H1 (cell line): Measurements from ENCODE around the gene GPX4. TPM values are rescaled to one million over a fixed set of nuclear protein-coding genes. Genes with fewer than 3 reads are reported as not detected.

Experiments
- CTCF ChIA-PET: fragments of 300-600 bp; sonication (Branson Sonifier 250); formaldehyde crosslinking; loops from one replicate; lab custom pipeline; 2021; ENCODE audit not compliant: partially characterized antibody; lab: Charles Lee
- POLR2A ChIA-PET: fragments of 300-600 bp; sonication (Branson Sonifier 250); formaldehyde crosslinking; loops from one replicate; lab custom pipeline; 2021; ENCODE audit warnings: inconsistent platforms; ENCODE audit not compliant: partially characterized antibody; lab: Charles Lee
- DNase-seq, 2 experiments: peaks; one replicate each; pipeline versions ENCODE4 v3.0.0 to v3.0.0-alpha.2; 2010 to 2022; ENCODE audit warnings: low spot score in 2 of 2, low read depth in 1 of 2, mixed read lengths in 1 of 2
- FAIRE-seq: peaks from 2 replicates; lab custom pipeline; 2011; peaks lifted over from hg19 to GRCh38; lab: Jason Lieb, UNC
- H2AFZ ChIP-seq: 2 replicates; pipeline ENCODE4 v1.8.1; 2012; ENCODE audit warnings: low read length, inconsistent platforms
- H2AK5ac ChIP-seq: 2 replicates; pipeline ENCODE4 v1.6.1; 2013; ENCODE audit warnings: low read depth, low read length
- H2BK120ac ChIP-seq: replicated peaks from 2 replicates; pipeline ENCODE3; 2013; ENCODE audit warnings: low read depth, low read length, inconsistent platforms
- H2BK12ac ChIP-seq: 2 replicates; pipeline ENCODE4 v1.6.1; 2013; ENCODE audit warnings: low read depth, low read length
- H2BK15ac ChIP-seq: 2 replicates; pipeline ENCODE4 v1.6.1; 2013; ENCODE audit warnings: low read length
- H2BK20ac ChIP-seq: 2 replicates; pipeline ENCODE4 v1.6.1; 2013; ENCODE audit warnings: low read length
- H2BK5ac ChIP-seq: 2 replicates; pipeline ENCODE4 v1.6.1; 2013; ENCODE audit warnings: low read depth, low read length
- H3K14ac ChIP-seq: 2 replicates; pipeline ENCODE4 v1.6.1; 2013; ENCODE audit warnings: inconsistent platforms; ENCODE audit not compliant: insufficient read length
- H3K18ac ChIP-seq: 2 replicates; pipeline ENCODE4 v1.6.1; 2013; ENCODE audit warnings: low read length; ENCODE audit errors: extremely low read depth
- H3K23ac ChIP-seq: 2 replicates; pipeline ENCODE4 v1.6.1; 2013; ENCODE audit warnings: inconsistent platforms; ENCODE audit not compliant: insufficient read length
- H3K23me2 ChIP-seq: 2 replicates; pipeline ENCODE4 v1.6.1; 2013; ENCODE audit warnings: low read depth, low read length
- H3K27ac ChIP-seq: 2 replicates; pipeline ENCODE4 v1.6.1; 2011; ENCODE audit warnings: low read depth, low read length, inconsistent platforms
- H3K27me3 ChIP-seq, 4 experiments: replicated peaks in 1 of 4; 1 replicate in 1 of 4; 2 replicates in 3 of 4; pipeline versions ENCODE4 v1.6.1 to v1.8.1; 2011 to 2013; ENCODE audit warnings: low read length in 3 of 4, mild to moderate bottlenecking in 3 of 4, inconsistent platforms in 2 of 4, mixed read lengths in 2 of 4, moderate library complexity in 1 of 4; ENCODE audit not compliant: control insufficient read depth in 3 of 4, insufficient read depth in 3 of 4; ENCODE audit errors: extremely low read depth in 1 of 4
- H3K36me3 ChIP-seq, 4 experiments: 2 replicates each; pipeline versions ENCODE4 v1.6.1 to v1.8.1; 2011 to 2013; ENCODE audit warnings: mild to moderate bottlenecking in 4 of 4, low read length in 3 of 4, moderate library complexity in 2 of 4, control low read depth in 1 of 4, inconsistent platforms in 1 of 4; ENCODE audit not compliant: insufficient read depth in 4 of 4, control insufficient read depth in 2 of 4
- H3K4ac ChIP-seq: replicated peaks from 2 replicates; pipeline ENCODE3; 2013; ENCODE audit warnings: low read length, low read depth, mixed read lengths, inconsistent platforms; ENCODE audit not compliant: insufficient read length
- H3K4me1 ChIP-seq, 4 experiments: replicated peaks in 1 of 4; 1 replicate in 1 of 4; 2 replicates in 3 of 4; pipeline versions ENCODE4 v1.6.1 to v1.8.1; 2011 to 2013; ENCODE audit warnings: low read length in 3 of 4, inconsistent platforms in 2 of 4, mixed read lengths in 1 of 4; ENCODE audit not compliant: insufficient read depth in 4 of 4, control insufficient read depth in 3 of 4
- H3K4me2 ChIP-seq, 2 experiments: 2 replicates each; pipeline versions ENCODE4 v1.6.1 to v1.8.1; 2011 to 2013; ENCODE audit warnings: low read depth in 2 of 2, low read length in 2 of 2, control low read depth in 1 of 2, inconsistent platforms in 1 of 2, mild to moderate bottlenecking in 1 of 2; ENCODE audit not compliant: insufficient read depth in 1 of 2
- H3K4me3 ChIP-seq, 4 experiments: fragments of 200-600, 300-600 bp in 1 of 4; sonication (generic), shearing (Covaris generic), sonication (Bioruptor Twin) in 1 of 4; 2 replicates each; pipeline versions ENCODE4 v1.5.1 to v1.8.1; 2011 to 2016; ENCODE audit warnings: low read length in 4 of 4, low read depth in 3 of 4, control low read depth in 2 of 4, inconsistent platforms in 2 of 4, mild to moderate bottlenecking in 2 of 4, mixed read lengths in 1 of 4, moderate library complexity in 1 of 4; ENCODE audit not compliant: insufficient read depth in 2 of 4; ENCODE audit errors: extremely low read depth in 1 of 4
- H3K56ac ChIP-seq: replicated peaks from 2 replicates; pipeline ENCODE3; 2013; ENCODE audit warnings: low read depth, mild to moderate bottlenecking, mixed read lengths, low read length, inconsistent platforms; ENCODE audit not compliant: insufficient read length
- H3K79me1 ChIP-seq: 2 replicates; pipeline ENCODE4 v1.6.1; 2013; ENCODE audit warnings: low read depth, low read length, control low read depth
- H3K79me2 ChIP-seq, 2 experiments: 2 replicates each; pipeline versions ENCODE4 v1.6.1 to v1.8.1; 2012 to 2013; ENCODE audit warnings: low read length in 2 of 2, mild to moderate bottlenecking in 2 of 2, inconsistent platforms in 1 of 2; ENCODE audit not compliant: insufficient read depth in 2 of 2, control insufficient read depth in 1 of 2
- H3K9ac ChIP-seq, 4 experiments: replicated peaks in 1 of 4; 1 replicate in 1 of 4; 2 replicates in 3 of 4; pipeline versions ENCODE4 v1.6.1 to v1.8.1; 2011 to 2013; ENCODE audit warnings: low read depth in 3 of 4, low read length in 3 of 4, control low read depth in 2 of 4, mild to moderate bottlenecking in 2 of 4, moderate library complexity in 2 of 4, inconsistent platforms in 1 of 4; ENCODE audit errors: extremely low read depth in 1 of 4
- H3K9me3 ChIP-seq, 2 experiments: 2 replicates each; pipeline versions ENCODE4 v1.6.1 to v1.8.1; 2012 to 2013; ENCODE audit warnings: mild to moderate bottlenecking in 2 of 2, moderate library complexity in 2 of 2, control low read depth in 1 of 2, inconsistent platforms in 1 of 2, low read depth in 1 of 2, low read length in 1 of 2, mixed read lengths in 1 of 2; ENCODE audit not compliant: insufficient read depth in 2 of 2
- H4K20me1 ChIP-seq, 2 experiments: replicated peaks in 1 of 2; 2 replicates each; pipeline versions ENCODE3 to v1.8.1; 2011 to 2013; ENCODE audit warnings: inconsistent platforms in 2 of 2, low read length in 2 of 2, mild to moderate bottlenecking in 1 of 2; ENCODE audit not compliant: insufficient read depth in 2 of 2, control insufficient read depth in 1 of 2
- H4K5ac ChIP-seq: 2 replicates; pipeline ENCODE4 v1.6.1; 2013; ENCODE audit warnings: low read length, low read depth, mixed read lengths, inconsistent platforms; ENCODE audit not compliant: insufficient read length
- H4K8ac ChIP-seq: 2 replicates; pipeline ENCODE4 v1.8.0; 2013; ENCODE audit warnings: mild to moderate bottlenecking, moderate library complexity, low read length, inconsistent platforms; ENCODE audit not compliant: insufficient read depth; ENCODE audit errors: extremely low read depth
- H4K91ac ChIP-seq: replicated peaks from 2 replicates; pipeline ENCODE3; 2013; ENCODE audit warnings: low read length, mixed read lengths, inconsistent platforms; ENCODE audit not compliant: insufficient read length
- ASH2L ChIP-seq: fragments of 200-600, 300-600 bp; sonication (generic); IDR thresholded peaks from one replicate; pipeline ENCODE4 v1.7.1; 2017; ENCODE audit warnings: low read length
- TEAD4 ChIP-seq: IDR thresholded peaks from 2 replicates; pipeline ENCODE4 v1.6.1; 2012; ENCODE audit warnings: low read depth, low read length, inconsistent platforms, mixed read lengths
- WGBS, 2 experiments: shearing (Covaris generic) in 1 of 2; methylation state at CpG; one replicate each; pipeline versions ENCODE4 v1.1.6 to v1.1.7; 2013 to 2015; ENCODE audit warnings: low lambda C conversion rate in 2 of 2, mixed read lengths in 2 of 2, inconsistent platforms in 1 of 2, low coverage in 1 of 2, missing lambda C conversion rate in 1 of 2; ENCODE audit not compliant: insufficient replicate concordance in 2 of 2, insufficient coverage in 1 of 2, insufficient read length in 1 of 2; ENCODE audit errors: extremely low coverage in 1 of 2, missing lambda C conversion rate in 1 of 2; 5-methylcytosine and 5-hydroxymethylcytosine counted together
- polyA plus RNA-seq, 7 experiments: library from polyadenylated mRNA; depleted of rRNA in 3 of 7; stranded (reverse) in 5 of 7; unstranded in 2 of 7; fragments of >200 nt in 5 of 7; fragments of 200-250 nt in 2 of 7; gene quantifications; 1 replicate in 5 of 7; 2 replicates in 1 of 7; 4 replicates in 1 of 7; pipeline versions ENCODE4 v1.2.1 to v1.2.3, GENCODE V29; 2011 to 2013; ENCODE audit warnings: missing spikeins in 2 of 7, mixed read lengths in 2 of 7
- total RNA-seq: library from RNA; stranded (reverse); fragmentation: NEBNext Ultra II Directional; extraction: Animal tissue kit (Norgen Biotek cat#: 25700); gene quantifications from 2 replicates; pipeline ENCODE4 v1.2.1, GENCODE V29; 2021
- TF ChIP-seq, protein P1 (sequence below): IDR thresholded peaks from 2 replicates; pipeline ENCODE4 v1.6.1; 2011; ENCODE audit warnings: low read depth, mild to moderate bottlenecking, low read length; ENCODE audit not compliant: insufficient read depth

The GPX4 gene
- total and polyA plus RNA-seq, 2 of the 8 experiments (the other 6 are each of a cell fraction or from before 2014, with no cell fraction given): 342 to 693 TPM

GRCh38 chr19:1066251-1066747, 37.5 kb upstream of the GPX4 start:
- FAIRE-seq: no peak
- no peak overlapping the region for H3K9ac ChIP-seq
- peak overlapping the region; percentile 35 to 74 for H3K4me2 ChIP-seq
- H2BK120ac ChIP-seq: no peak overlapping the region
- 78% methylated on average over 12 of the region's 17 CpGs; no CpG with 5 or more reads in 1 of the 2 experiments for WGBS, 2 experiments
- peak in 1 of 2 experiments; percentile 59 for DNase-seq
- H2AFZ ChIP-seq: no peak overlapping the region
- H3K56ac ChIP-seq: no peak overlapping the region
- peaks cover 13% of the 10 kb centered on the region; the same call in 1 of the 2 replicates for H3K23me2 ChIP-seq
- peaks cover 0 to 7% of the 10 kb centered on the region in 2 experiments for H4K20me1 ChIP-seq
- 0 out of 2 replicates have a peak overlapping the region, but pooled peaks have one; percentile 84 for H2BK12ac ChIP-seq
- no peak overlapping the region for H4K91ac ChIP-seq
- CTCF ChIA-PET: interaction anchor here (1.0 to 5.2 kb wide), 12 partner anchors 9 to 175 kb away, joined by 3 to 54 read pairs (median 4); partner anchors contain the start of genes ABCA7 and ATP5F1D
- peak overlapping the region in 1 of 4 experiments; percentile 68; a peak in 2 of 8 replicates for H3K4me3 ChIP-seq
- POLR2A ChIA-PET: interaction anchor here (0.8 to 6.9 kb wide), 14 partner anchors 8 to 203 kb away, joined by 3 to 97 read pairs (median 4); partner anchors contain the start of genes CIRBP, CNN2, GPX4 and RNU6-2
- H3K18ac ChIP-seq: peak overlapping the region; percentile 48; the same call in 1 of the 2 replicates
- no peak overlapping the region for H2BK20ac ChIP-seq
- no peak overlapping the region for H2AK5ac ChIP-seq
- H3K79me2 ChIP-seq: no peaks in the 10 kb centered on the region
- H3K79me1 ChIP-seq: no peaks in the 10 kb centered on the region
- H3K27ac ChIP-seq: no peak overlapping the region
- peaks cover 0 to 30% (median 20%) of the 10 kb centered on the region in 4 experiments; a peak in 6 of 7 replicates for H3K4me1 ChIP-seq
- H3K14ac ChIP-seq: no peak overlapping the region
- TF ChIP-seq TEAD4 (peak; percentile 14; the same call in 1 of the 2 replicates), ASH2L (peak; percentile 8)
- TF ChIP-seq, protein P1, sequence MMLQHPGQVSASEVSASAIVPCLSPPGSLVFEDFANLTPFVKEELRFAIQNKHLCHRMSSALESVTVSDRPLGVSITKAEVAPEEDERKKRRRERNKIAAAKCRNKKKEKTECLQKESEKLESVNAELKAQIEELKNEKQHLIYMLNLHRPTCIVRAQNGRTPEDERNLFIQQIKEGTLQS: no peak
- H2BK5ac ChIP-seq: no peak overlapping the region; the same call in 1 of the 2 replicates
- peaks cover 0 to 26% (median 18%) of the 10 kb centered on the region in 4 experiments; a peak in 5 of 7 replicates for H3K27me3 ChIP-seq
- no peaks in the 10 kb centered on the region for H3K36me3 ChIP-seq
- peak overlapping the region; percentile 79 for H4K8ac ChIP-seq
- H3K4ac ChIP-seq: no peak overlapping the region
- H3K23ac ChIP-seq: no peak overlapping the region
- H4K5ac ChIP-seq: no peak overlapping the region
- H3K9me3 ChIP-seq: peaks cover 0 to 18% of the 10 kb centered on the region in 2 experiments; a peak in 2 of 4 replicates
- no peak overlapping the region for H2BK15ac ChIP-seq
